Suprapubic skin (tissue), 4 donors: ENCODE measurements around the gene ATG2B. TPM values are rescaled to one million over a fixed set of nuclear protein-coding genes. Genes with fewer than 3 reads are reported as not detected.

Source experiments
- DNase-seq, 2 donors: peaks; one replicate each; pipeline ENCODE4 v3.0.0-alpha.2; 2019; ENCODE audit warnings: low spot score in 2 of 2
- H3K27ac ChIP-seq: fragments of 200-600 bp; sonication (generic); one replicate; pipeline ENCODE4 v1.5.1; 2019
- H3K27me3 ChIP-seq: fragments of 200-600 bp; sonication (generic); one replicate; pipeline ENCODE4 v1.5.1; 2019
- H3K36me3 ChIP-seq: fragments of 200-600 bp; sonication (generic); one replicate; pipeline ENCODE4 v1.5.1; 2019
- H3K4me1 ChIP-seq: fragments of 200-600 bp; sonication (generic); one replicate; pipeline ENCODE4 v1.5.1; 2019
- H3K4me3 ChIP-seq: fragments of 200-600 bp; sonication (generic); one replicate; pipeline ENCODE4 v1.5.1; 2019; ENCODE audit warnings: mild to moderate bottlenecking
- H3K9me3 ChIP-seq: fragments of 200-600 bp; sonication (generic); one replicate; pipeline ENCODE4 v1.5.1; 2019
- EP300 ChIP-seq: sonication (generic); formaldehyde crosslinking; IDR thresholded peaks from one replicate; pipeline ENCODE4 v1.6.1; 2017; ENCODE audit warnings: antibody characterized with exemption
- POLR2A ChIP-seq, 2 donors: fragments of 450-650 bp; IDR thresholded peaks; one replicate each; pipeline ENCODE4 v1.6.1; 2017; ENCODE audit warnings: antibody characterized with exemption in 2 of 2, mild to moderate bottlenecking in 2 of 2, moderate library complexity in 2 of 2
- POLR2AphosphoS5 ChIP-seq, 3 donors: sonication (generic); formaldehyde crosslinking; IDR thresholded peaks; one replicate each; pipeline ENCODE4 v1.6.1; 2017; ENCODE audit warnings: antibody characterized with exemption in 3 of 3
- WGBS: methylation state at CpG from one replicate; pipeline ENCODE4 v1.1.5; 2018; 5-methylcytosine and 5-hydroxymethylcytosine counted together
- total RNA-seq, 4 donors: library from RNA; depleted of rRNA; stranded (reverse); fragments of >200 nt; gene quantifications; one replicate each; pipeline ENCODE4 v1.1.0, GENCODE V29; 2016
- TF ChIP-seq, protein P1 (sequence below), 2 donors: fragments of 200-600 bp in 1 of 2; fragments of 450-650 bp in 1 of 2; sonication (generic) in 1 of 2; IDR thresholded peaks; one replicate each; pipeline ENCODE4 v1.5.1; 2016 to 2019; ENCODE audit warnings: antibody characterized with exemption in 2 of 2, mild to moderate bottlenecking in 1 of 2, moderate library complexity in 1 of 2

ATG2B gene
- total RNA-seq, 4 donors from 2014 or later, result 24.6 to 103 (median 42.8) TPM

DNA sequence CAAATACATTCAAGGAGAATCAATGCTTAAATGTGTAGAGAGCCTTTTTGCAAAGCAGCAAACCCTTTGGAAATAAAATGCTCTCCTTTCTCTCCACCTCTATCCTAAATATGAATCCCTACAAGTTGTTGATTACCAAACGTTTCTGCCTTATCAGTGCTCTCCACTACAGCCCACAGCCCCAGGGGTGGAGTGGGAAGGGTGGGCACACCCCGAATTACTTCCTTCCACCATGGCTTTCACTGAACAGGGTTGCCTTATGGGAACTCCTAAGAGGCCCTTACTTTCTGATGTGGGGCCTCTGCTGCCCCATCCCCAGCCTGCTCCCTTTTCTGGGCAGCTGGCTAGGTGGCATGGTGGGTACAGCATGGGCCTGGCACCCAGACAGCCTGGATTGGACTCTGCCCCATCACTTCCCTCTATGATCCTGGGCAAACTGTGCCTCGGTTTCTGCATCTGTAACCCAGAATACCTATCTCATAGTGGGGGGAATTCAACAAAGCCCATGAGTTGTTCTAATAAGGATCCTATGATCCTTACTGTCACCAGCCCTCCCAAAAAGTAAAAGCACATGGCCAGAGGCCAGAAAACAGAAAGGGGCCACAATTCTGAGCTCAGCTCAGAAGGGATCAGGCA lies 44.9 kb upstream of the ATG2B start:
- H3K4me3 ChIP-seq, result no peak overlapping the region
- 55% methylated on average over 3 of the region's 3 CpGs for WGBS
- no peak for DNase-seq
- H3K27me3 ChIP-seq, result no peaks in the 10 kb centered on the region
- H3K27ac ChIP-seq, result no peak overlapping the region
- H3K36me3 ChIP-seq, result no peaks in the 10 kb centered on the region
- no peaks in the 10 kb centered on the region for H3K9me3 ChIP-seq
- H3K4me1 ChIP-seq, result no peaks in the 10 kb centered on the region
- TF ChIP-seq, protein P1, sequence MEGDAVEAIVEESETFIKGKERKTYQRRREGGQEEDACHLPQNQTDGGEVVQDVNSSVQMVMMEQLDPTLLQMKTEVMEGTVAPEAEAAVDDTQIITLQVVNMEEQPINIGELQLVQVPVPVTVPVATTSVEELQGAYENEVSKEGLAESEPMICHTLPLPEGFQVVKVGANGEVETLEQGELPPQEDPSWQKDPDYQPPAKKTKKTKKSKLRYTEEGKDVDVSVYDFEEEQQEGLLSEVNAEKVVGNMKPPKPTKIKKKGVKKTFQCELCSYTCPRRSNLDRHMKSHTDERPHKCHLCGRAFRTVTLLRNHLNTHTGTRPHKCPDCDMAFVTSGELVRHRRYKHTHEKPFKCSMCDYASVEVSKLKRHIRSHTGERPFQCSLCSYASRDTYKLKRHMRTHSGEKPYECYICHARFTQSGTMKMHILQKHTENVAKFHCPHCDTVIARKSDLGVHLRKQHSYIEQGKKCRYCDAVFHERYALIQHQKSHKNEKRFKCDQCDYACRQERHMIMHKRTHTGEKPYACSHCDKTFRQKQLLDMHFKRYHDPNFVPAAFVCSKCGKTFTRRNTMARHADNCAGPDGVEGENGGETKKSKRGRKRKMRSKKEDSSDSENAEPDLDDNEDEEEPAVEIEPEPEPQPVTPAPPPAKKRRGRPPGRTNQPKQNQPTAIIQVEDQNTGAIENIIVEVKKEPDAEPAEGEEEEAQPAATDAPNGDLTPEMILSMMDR (IDR thresholded peaks at IDR 0.05), result no peak
- TF ChIP-seq POLR2A (IDR thresholded peaks at IDR 0.05), result no peak

DNA sequence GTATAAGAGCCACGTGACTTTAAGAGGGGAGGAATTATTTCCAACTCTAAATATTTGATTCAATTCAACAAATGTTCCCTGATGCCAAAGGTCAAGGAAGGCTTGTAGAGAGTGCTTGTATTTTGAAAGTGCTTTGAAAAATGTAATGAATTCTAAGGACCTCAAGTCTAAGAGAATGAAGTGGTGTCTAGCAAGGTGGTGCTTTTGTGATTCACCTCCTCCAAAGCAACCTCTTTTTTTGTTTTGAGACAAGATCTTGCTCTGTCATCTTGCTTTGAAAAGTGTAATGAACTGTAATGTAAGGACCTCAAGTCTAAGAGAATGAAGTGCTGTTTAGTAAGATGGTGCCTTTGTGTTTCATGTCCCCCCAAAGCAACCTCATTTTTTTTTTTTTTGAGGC lies 42.5 kb upstream of the ATG2B start:
- Histone ChIP-seq H3K9me3 (no peaks in the 10 kb centered on the region), H3K27me3 (no peaks in the 10 kb centered on the region), H3K4me1 (no peaks in the 10 kb centered on the region), H3K27ac (no peak overlapping the region), H3K4me3 (no peak overlapping the region), H3K36me3 (no peaks in the 10 kb centered on the region)
- 88% methylated on average over 1 of the region's 1 CpG for WGBS
- TF ChIP-seq POLR2AphosphoS5 (IDR thresholded peaks at IDR 0.05) (no peak), EP300 (no peak), POLR2A (IDR thresholded peaks at IDR 0.05) (no peak)
- TF ChIP-seq, protein P1 (IDR thresholded peaks at IDR 0.05), result no peak
- no peak for DNase-seq

DNA sequence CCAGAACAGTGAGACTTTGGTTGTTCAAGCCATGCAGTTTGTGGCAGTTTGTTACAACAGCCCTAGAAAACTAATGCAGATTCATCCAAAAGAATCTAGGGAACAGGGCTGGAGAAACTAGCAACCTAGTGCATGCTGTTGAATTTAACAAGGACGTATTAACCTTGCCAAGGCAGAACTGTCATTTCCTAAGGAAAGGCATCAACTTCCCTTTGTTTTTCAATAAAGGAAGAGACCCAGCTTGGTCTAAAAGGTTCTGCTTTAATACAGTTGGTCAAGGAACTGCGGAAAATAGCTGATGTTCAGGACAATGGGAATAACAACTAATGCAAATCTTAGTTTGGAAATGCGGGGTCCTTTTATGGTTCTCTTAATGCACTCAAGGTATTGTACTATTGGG lies 40.3 kb upstream of the ATG2B start:
- TF ChIP-seq, protein P1 (IDR thresholded peaks at IDR 0.05), result no peak
- no peaks in the 10 kb centered on the region for H3K9me3 ChIP-seq
- no peaks in the 10 kb centered on the region for H3K27me3 ChIP-seq
- no peaks in the 10 kb centered on the region for H3K4me1 ChIP-seq
- DNase-seq, result no peak
- H3K36me3 ChIP-seq, result no peaks in the 10 kb centered on the region
- no peak overlapping the region for H3K4me3 ChIP-seq
- H3K27ac ChIP-seq, result no peak overlapping the region
- 77% methylated on average over 3 of the region's 3 CpGs for WGBS

DNA sequence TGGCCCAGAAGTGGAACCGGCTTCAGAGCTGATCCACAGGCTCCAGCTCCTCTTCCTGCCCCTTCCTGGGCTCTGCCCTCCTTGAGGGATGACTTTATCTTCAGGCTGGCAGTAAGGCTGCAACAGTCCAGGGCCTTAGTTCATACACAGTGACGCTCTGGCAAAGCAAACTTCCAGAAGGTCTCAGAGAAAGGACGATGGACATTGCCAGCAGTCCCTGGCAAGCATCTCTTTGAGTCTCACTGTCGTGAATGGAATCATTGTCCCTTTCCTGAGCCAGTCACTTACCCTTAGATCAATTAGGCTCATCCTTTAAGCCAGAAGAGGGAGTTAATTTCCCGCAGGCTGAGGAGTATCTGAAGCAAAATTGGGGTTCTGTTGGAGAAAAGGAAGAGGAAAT lies 37.4 kb upstream of the ATG2B start:
- DNase-seq, result no peak
- no peaks in the 10 kb centered on the region for H3K9me3 ChIP-seq
- 85% methylated on average over 5 of the region's 5 CpGs for WGBS
- H3K4me3 ChIP-seq, result no peak overlapping the region
- no peaks in the 10 kb centered on the region for H3K4me1 ChIP-seq
- no peak overlapping the region for H3K27ac ChIP-seq
- H3K27me3 ChIP-seq, result no peaks in the 10 kb centered on the region
- H3K36me3 ChIP-seq, result no peaks in the 10 kb centered on the region
- TF ChIP-seq POLR2A (IDR thresholded peaks at IDR 0.05), result no peak
- TF ChIP-seq, protein P1 (IDR thresholded peaks at IDR 0.05), result no peak
- TF ChIP-seq EP300, result no peak
- no peak for TF ChIP-seq POLR2AphosphoS5 (IDR thresholded peaks at IDR 0.05)

DNA sequence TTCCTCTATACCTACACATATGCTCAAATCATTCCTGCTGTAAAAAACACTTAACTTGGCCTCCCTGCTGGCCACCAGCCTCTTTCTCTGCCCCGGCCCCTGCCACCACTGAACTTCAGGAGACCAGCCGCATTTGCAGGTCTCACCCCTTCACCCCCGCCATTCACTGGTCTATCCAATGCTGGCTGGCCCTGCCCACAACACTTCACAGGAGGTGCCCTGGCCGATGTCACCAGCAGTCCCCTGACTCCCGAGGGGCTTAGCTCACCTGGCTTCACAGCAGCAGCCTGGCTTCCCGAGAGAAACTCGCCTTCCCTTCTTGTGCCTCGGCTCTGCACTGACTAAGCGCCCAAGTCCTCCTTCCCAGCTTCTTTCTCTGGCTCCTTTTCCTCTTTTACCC lies 36.3 kb upstream of the ATG2B start:
- H3K27ac ChIP-seq, result no peak overlapping the region
- WGBS, result 89% methylated on average over 9 of the region's 9 CpGs

More for the DNA sequence above, 36.3 kb upstream of the ATG2B start:
- H3K27me3 ChIP-seq, result no peaks in the 10 kb centered on the region
- TF ChIP-seq, protein P1 (IDR thresholded peaks at IDR 0.05), result no peak
- no peak for TF ChIP-seq POLR2AphosphoS5 (IDR thresholded peaks at IDR 0.05)
- no peak for TF ChIP-seq POLR2A (IDR thresholded peaks at IDR 0.05)
- H3K9me3 ChIP-seq, result no peaks in the 10 kb centered on the region
- no peaks in the 10 kb centered on the region for H3K36me3 ChIP-seq
- H3K4me3 ChIP-seq, result no peak overlapping the region
- no peaks in the 10 kb centered on the region for H3K4me1 ChIP-seq
- DNase-seq, result no peak
